ENCODE data around the gene PALLD. TPM values are rescaled to one million over a fixed set of nuclear protein-coding genes. Genes with fewer than 3 reads are reported as not detected.

PALLD gene
- total and polyA plus RNA-seq, 2 of the 13 experiments (the other 11 are each of a cell fraction or from before 2014, with no cell fraction given) = 0.50 to 1.5 TPM

- no peak for TF ChIP-seq ZNF616 (CRISPR knock-in tag; IDR thresholded peaks at IDR 0.05; ENCODE audit: low read depth)
- TF ChIP-seq KLF9 (CRISPR knock-in tag; IDR thresholded peaks at IDR 0.05; ENCODE audit: low read depth) = no peak
- TF ChIP-seq PRDM10 (CRISPR knock-in tag; IDR thresholded peaks at IDR 0.05; ENCODE audit: low read depth) = no peak
- no peak for TF ChIP-seq ZNF468 (CRISPR knock-in tag; IDR thresholded peaks at IDR 0.05)
- no peak for TF ChIP-seq ZNF335 (CRISPR knock-in tag; IDR thresholded peaks at IDR 0.05)
- TF ChIP-seq ZNF18 (CRISPR knock-in tag; IDR thresholded peaks at IDR 0.05; ENCODE audit: insufficient replicate concordance) = no peak
- TF ChIP-seq ZNF549 (CRISPR knock-in tag; IDR thresholded peaks at IDR 0.05) = no peak
- no peak for TF ChIP-seq HOMEZ (CRISPR knock-in tag; IDR thresholded peaks at IDR 0.05; ENCODE audit: low read depth)
- no peak for TF ChIP-seq ZNF607 (CRISPR knock-in tag; IDR thresholded peaks at IDR 0.05; ENCODE audit: borderline replicate concordance)
- TF ChIP-seq NFIB (CRISPR knock-in tag; IDR thresholded peaks at IDR 0.05; ENCODE audit: borderline replicate concordance) = no peak
- TF ChIP-seq ZBTB8A (CRISPR knock-in tag; IDR thresholded peaks at IDR 0.05; ENCODE audit: borderline replicate concordance, low read depth) = no peak
- TF ChIP-seq STAG1 (CRISPR knock-in tag; IDR thresholded peaks at IDR 0.05) = peak; percentile 78
- TF ChIP-seq SMC3 (IDR thresholded peaks at IDR 0.05; ENCODE audit: low read length) = peak; percentile 44; the same call in 1 of the 2 replicates
- TF ChIP-seq RAD21 (CRISPR knock-in tag; IDR thresholded peaks at IDR 0.05) = peak; percentile 46; the same call in 1 of the 2 replicates
Measured at GRCh38 chr4:168585168-168586091, 88.6 kb downstream of the PALLD start (continued).
